DND-41 (cell line): ENCODE measurements around the gene ARHGEF4.

Source experiments
- EZH2 ChIP-seq: IDR thresholded peaks from 3 replicates; pipeline ENCODE4 v1.6.1; 2012; ENCODE audit warnings: borderline replicate concordance, low read depth, mild to moderate bottlenecking, moderate library complexity, low read length, inconsistent platforms; ENCODE audit not compliant: severe bottlenecking
- TF ChIP-seq, protein P1 (sequence below): IDR thresholded peaks from 2 replicates; pipeline ENCODE4 v1.5.1; 2012; ENCODE audit warnings: borderline replicate concordance, low read length, moderate library complexity, mild to moderate bottlenecking; ENCODE audit not compliant: poor library complexity, severe bottlenecking; ENCODE audit errors: extremely low read depth

GRCh38 chr2:130841741-130842365 is 5.1 kb downstream of the ARHGEF4 start:
- TF ChIP-seq, protein P1, sequence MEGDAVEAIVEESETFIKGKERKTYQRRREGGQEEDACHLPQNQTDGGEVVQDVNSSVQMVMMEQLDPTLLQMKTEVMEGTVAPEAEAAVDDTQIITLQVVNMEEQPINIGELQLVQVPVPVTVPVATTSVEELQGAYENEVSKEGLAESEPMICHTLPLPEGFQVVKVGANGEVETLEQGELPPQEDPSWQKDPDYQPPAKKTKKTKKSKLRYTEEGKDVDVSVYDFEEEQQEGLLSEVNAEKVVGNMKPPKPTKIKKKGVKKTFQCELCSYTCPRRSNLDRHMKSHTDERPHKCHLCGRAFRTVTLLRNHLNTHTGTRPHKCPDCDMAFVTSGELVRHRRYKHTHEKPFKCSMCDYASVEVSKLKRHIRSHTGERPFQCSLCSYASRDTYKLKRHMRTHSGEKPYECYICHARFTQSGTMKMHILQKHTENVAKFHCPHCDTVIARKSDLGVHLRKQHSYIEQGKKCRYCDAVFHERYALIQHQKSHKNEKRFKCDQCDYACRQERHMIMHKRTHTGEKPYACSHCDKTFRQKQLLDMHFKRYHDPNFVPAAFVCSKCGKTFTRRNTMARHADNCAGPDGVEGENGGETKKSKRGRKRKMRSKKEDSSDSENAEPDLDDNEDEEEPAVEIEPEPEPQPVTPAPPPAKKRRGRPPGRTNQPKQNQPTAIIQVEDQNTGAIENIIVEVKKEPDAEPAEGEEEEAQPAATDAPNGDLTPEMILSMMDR = no peak
- TF ChIP-seq EZH2 = no peak
